Hematopoietic multipotent progenitor cell treated with erythropoietin and hydrocortisone succinate and interleukin-3 and kit ligand, for 4 days (in vitro differentiated cells): ENCODE results near the gene ULBP3.
"Not testable (repeated sequence)": the region's sequence is repeated elsewhere in the genome, so short reads cannot be mapped to it uniquely, and the experiment has no call there.

ENCODE experiments used
- DNase-seq: peaks from one replicate; pipeline ENCODE4 v3.0.0-alpha.2; 2015

ULBP3 gene

GRCh38 chr6:150014623-150015280 lies 54.2 kb downstream of the ULBP3 start:
- not testable (repeated sequence) for DNase-seq

GRCh38 chr6:150013785-150014622 lies 54.9 kb downstream of the ULBP3 start:
- DNase-seq: not testable (repeated sequence)

- DNase-seq: peak; percentile 22
Measured at GRCh38 chr6:150012846-150013784, 55.8 kb downstream of the ULBP3 start.
